B cell (primary cell): Measurements from ENCODE around the gene NTNG1. TPM values are rescaled to one million over a fixed set of nuclear protein-coding genes. Genes with fewer than 3 reads are reported as not detected.

Experiments used
- ATAC-seq: fragments of 200-7000 bp; cut with Tn5 transposase; one replicate; pipeline ENCODE4 v1.10.0; 2021; ENCODE audit warnings: low read depth, mild to moderate bottlenecking, moderate number of reproducible peaks, moderate library complexity
- CTCF ChIA-PET: fragments of 350-600 bp; sonication (Branson Sonifier 250); formaldehyde crosslinking; loops from one replicate; lab custom pipeline; 2021; ENCODE audit warnings: antibody characterized with exemption, inconsistent platforms; lab: Charles Lee
- POLR2A ChIA-PET: fragments of 350-600 bp; sonication (Branson Sonifier 250); formaldehyde crosslinking; loops from one replicate; lab custom pipeline; 2021; ENCODE audit warnings: antibody characterized with exemption; lab: Charles Lee
- DNase-seq: peaks from one replicate; pipeline ENCODE4 v3.0.0; 2013
- H2AFZ ChIP-seq: 2 replicates; pipeline ENCODE4 v1.6.1; 2012; ENCODE audit warnings: mild to moderate bottlenecking, low read depth, low read length; ENCODE audit not compliant: insufficient read depth, poor library complexity, severe bottlenecking
- H3K27ac ChIP-seq, 2 donors: 1 replicate in 1 of 2; 2 replicates in 1 of 2; pipeline ENCODE4 v1.5.1; 2012 to 2013; ENCODE audit warnings: low read length in 2 of 2, mild to moderate bottlenecking in 2 of 2, moderate library complexity in 1 of 2
- H3K27me3 ChIP-seq, 4 experiments: fragments of 200-600 bp in 1 of 4; sonication (generic) in 1 of 4; replicated peaks in 1 of 4; 1 replicate in 2 of 4; 2 replicates in 2 of 4; pipeline versions ENCODE4 v1.6.1 to v1.7.0; 2013 to 2016; ENCODE audit warnings: low read length in 3 of 4, mild to moderate bottlenecking in 2 of 4, mixed read lengths in 1 of 4, moderate library complexity in 1 of 4; ENCODE audit not compliant: insufficient read depth in 4 of 4, control insufficient read depth in 3 of 4; ENCODE audit errors: control extremely low read depth in 1 of 4
- H3K36me3 ChIP-seq, 2 experiments: replicated peaks in 1 of 2; 1 replicate in 1 of 2; 2 replicates in 1 of 2; pipeline versions ENCODE4 v1.6.1 to v1.7.1; 2013; ENCODE audit warnings: low read length in 1 of 2; ENCODE audit not compliant: insufficient read depth in 2 of 2, control insufficient read depth in 1 of 2; ENCODE audit errors: control extremely low read depth in 1 of 2, extremely low read depth in 1 of 2
- H3K4me1 ChIP-seq, 2 donors: fragments of 200-600 bp in 1 of 2; sonication (generic) in 1 of 2; 1 replicate in 1 of 2; 2 replicates in 1 of 2; pipeline versions ENCODE4 v1.5.1 to v1.6.1; 2013 to 2017; ENCODE audit warnings: low read length in 2 of 2; ENCODE audit not compliant: control insufficient read depth in 2 of 2, insufficient read depth in 2 of 2
- H3K4me2 ChIP-seq: replicated peaks from 2 replicates; pipeline ENCODE3; 2012; ENCODE audit warnings: mild to moderate bottlenecking, low read depth, low read length; ENCODE audit not compliant: poor library complexity, severe bottlenecking
- H3K4me3 ChIP-seq, 5 experiments: fragments of 200-600 bp in 1 of 5; sonication (generic) in 1 of 5; 1 replicate in 3 of 5; 2 replicates in 2 of 5; pipeline versions ENCODE4 v1.5.1 to v1.7.0; 2011 to 2016; ENCODE audit warnings: low read length in 4 of 5, mild to moderate bottlenecking in 4 of 5, low read depth in 2 of 5, control low read depth in 1 of 5, moderate library complexity in 1 of 5; ENCODE audit not compliant: insufficient read depth in 1 of 5; ENCODE audit errors: control extremely low read depth in 1 of 5, extremely low read depth in 1 of 5
- H3K79me2 ChIP-seq: fragments of 200-600 bp; sonication (generic); one replicate; pipeline ENCODE4 v1.6.0; 2016; ENCODE audit warnings: low read length; ENCODE audit not compliant: control insufficient read depth, insufficient read depth
- H3K9ac ChIP-seq: fragments of 200-600 bp; sonication (generic); 2 replicates; pipeline ENCODE4 v1.6.1; 2017; ENCODE audit warnings: mild to moderate bottlenecking, low read length, moderate library complexity
- H3K9me3 ChIP-seq, 3 donors: one replicate each; pipeline versions ENCODE4 v1.6.1 to v1.7.1; 2013; ENCODE audit warnings: low read length in 2 of 3; ENCODE audit not compliant: control insufficient read depth in 2 of 3, insufficient read depth in 1 of 3; ENCODE audit errors: control extremely low read depth in 1 of 3
- H4K20me1 ChIP-seq: 2 replicates; pipeline ENCODE4 v1.6.0; 2012; ENCODE audit warnings: mild to moderate bottlenecking, low read length; ENCODE audit not compliant: insufficient read depth, control insufficient read depth, poor library complexity, severe bottlenecking
- H3K27ac Mint-ChIP-seq: one replicate; pipeline ENCODE4 v1.8.0; 2021; ENCODE audit warnings: mixed read lengths
- H3K27me3 Mint-ChIP-seq: one replicate; pipeline ENCODE4 v1.8.0; 2021; ENCODE audit warnings: mixed read lengths
- H3K4me1 Mint-ChIP-seq: one replicate; pipeline ENCODE4 v1.8.0; 2021; ENCODE audit warnings: mixed read lengths
- H3K4me3 Mint-ChIP-seq: one replicate; pipeline ENCODE4 v1.8.0; 2021; ENCODE audit warnings: mixed read lengths
- H3K9me3 Mint-ChIP-seq: one replicate; pipeline ENCODE4 v1.8.0; 2022; ENCODE audit warnings: mixed read lengths; ENCODE audit not compliant: insufficient read depth
- EZH2 ChIP-seq: IDR thresholded peaks from 2 replicates; pipeline ENCODE4 v1.6.1; 2012; ENCODE audit warnings: borderline replicate concordance, low read depth, mild to moderate bottlenecking, moderate library complexity, low read length; ENCODE audit not compliant: insufficient read depth, poor library complexity, severe bottlenecking
- WGBS: methylation state at CpG from one replicate; pipeline ENCODE4 v1.1.5; 2013; ENCODE audit warnings: missing lambda C conversion rate; ENCODE audit not compliant: insufficient coverage; 5-methylcytosine and 5-hydroxymethylcytosine counted together
- intact Hi-C: fragments of 100-400 bp; cut with micrococcal nuclease; formaldehyde crosslinking; loops from one replicate; pipeline ENCODE4 v1.10.0; 2022
- polyA plus RNA-seq: library from polyadenylated mRNA; depleted of rRNA; stranded (reverse); fragments of >200 nt; gene quantifications from 2 replicates; pipeline ENCODE4 v1.2.3, GENCODE V29; 2012
- total RNA-seq, 2 donors: library from RNA; stranded (reverse); fragments of 120-200 nt in 1 of 2; gene quantifications; 1 replicate in 1 of 2; 2 replicates in 1 of 2; pipeline versions ENCODE4 v1.2.3 to v1.2.4, GENCODE V29; 2013 to 2022
- TF ChIP-seq, protein P1 (sequence below): fragments of 200-600 bp; IDR thresholded peaks from one replicate; pipeline ENCODE4 v1.8.0; 2022; ENCODE audit warnings: antibody characterized with exemption, mild to moderate bottlenecking

The NTNG1 gene
- total and polyA plus RNA-seq, 2 donors (not counting 1 experiment from before 2014, with no cell fraction given), result 2.8 to 3.7 TPM

DNA sequence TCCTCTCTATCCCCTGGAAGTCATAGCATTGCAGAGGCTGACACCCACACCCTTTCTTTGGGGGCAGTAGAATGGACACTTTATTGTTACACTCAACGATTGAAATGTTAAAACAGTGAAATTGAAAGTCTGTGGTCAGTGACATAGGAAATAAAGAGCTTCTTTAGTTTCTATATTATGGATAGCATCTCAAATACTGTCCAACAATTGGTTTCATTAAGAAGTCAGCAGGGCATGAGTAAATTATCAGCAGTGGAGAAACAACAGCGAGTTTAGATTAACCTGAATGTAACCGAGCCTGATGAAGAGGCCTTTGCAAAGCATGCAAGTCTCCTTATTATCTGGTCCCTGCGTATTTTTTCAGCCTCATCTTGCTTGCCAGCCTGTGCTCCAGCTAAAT, 350.7 kb downstream of the NTNG1 start:
- Histone ChIP-seq H4K20me1 (no peaks in the 10 kb centered on the region), H3K9ac (no peak overlapping the region), H3K9me3 (no peaks in the 10 kb centered on the region), H3K4me3 (no peak overlapping the region), H3K27me3 (no peaks in the 10 kb centered on the region), H3K36me3 (no peaks in the 10 kb centered on the region), H3K4me1 (no peaks in the 10 kb centered on the region), H2AFZ (no peak overlapping the region), H3K27ac (no peak overlapping the region), H3K4me2 (no peak overlapping the region), H3K79me2 (no peaks in the 10 kb centered on the region)
- no peak overlapping the region for H3K4me3 Mint-ChIP-seq
- H3K4me1 Mint-ChIP-seq, result peaks cover 7% of the 10 kb centered on the region
- H3K27ac Mint-ChIP-seq, result no peak overlapping the region
- ATAC-seq (no peak), DNase-seq (no peak)
- POLR2A ChIA-PET, result no interaction called here
- CTCF ChIA-PET, result no interaction called here
- TF ChIP-seq, protein P1, sequence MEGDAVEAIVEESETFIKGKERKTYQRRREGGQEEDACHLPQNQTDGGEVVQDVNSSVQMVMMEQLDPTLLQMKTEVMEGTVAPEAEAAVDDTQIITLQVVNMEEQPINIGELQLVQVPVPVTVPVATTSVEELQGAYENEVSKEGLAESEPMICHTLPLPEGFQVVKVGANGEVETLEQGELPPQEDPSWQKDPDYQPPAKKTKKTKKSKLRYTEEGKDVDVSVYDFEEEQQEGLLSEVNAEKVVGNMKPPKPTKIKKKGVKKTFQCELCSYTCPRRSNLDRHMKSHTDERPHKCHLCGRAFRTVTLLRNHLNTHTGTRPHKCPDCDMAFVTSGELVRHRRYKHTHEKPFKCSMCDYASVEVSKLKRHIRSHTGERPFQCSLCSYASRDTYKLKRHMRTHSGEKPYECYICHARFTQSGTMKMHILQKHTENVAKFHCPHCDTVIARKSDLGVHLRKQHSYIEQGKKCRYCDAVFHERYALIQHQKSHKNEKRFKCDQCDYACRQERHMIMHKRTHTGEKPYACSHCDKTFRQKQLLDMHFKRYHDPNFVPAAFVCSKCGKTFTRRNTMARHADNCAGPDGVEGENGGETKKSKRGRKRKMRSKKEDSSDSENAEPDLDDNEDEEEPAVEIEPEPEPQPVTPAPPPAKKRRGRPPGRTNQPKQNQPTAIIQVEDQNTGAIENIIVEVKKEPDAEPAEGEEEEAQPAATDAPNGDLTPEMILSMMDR, result no peak
- TF ChIP-seq EZH2, result no peak
- no peaks in the 10 kb centered on the region for H3K27me3 Mint-ChIP-seq
- 91% methylated on average over 3 of the region's 4 CpGs for WGBS
- intact Hi-C loops, result no loop called here
- H3K9me3 Mint-ChIP-seq, result no peaks in the 10 kb centered on the region

DNA sequence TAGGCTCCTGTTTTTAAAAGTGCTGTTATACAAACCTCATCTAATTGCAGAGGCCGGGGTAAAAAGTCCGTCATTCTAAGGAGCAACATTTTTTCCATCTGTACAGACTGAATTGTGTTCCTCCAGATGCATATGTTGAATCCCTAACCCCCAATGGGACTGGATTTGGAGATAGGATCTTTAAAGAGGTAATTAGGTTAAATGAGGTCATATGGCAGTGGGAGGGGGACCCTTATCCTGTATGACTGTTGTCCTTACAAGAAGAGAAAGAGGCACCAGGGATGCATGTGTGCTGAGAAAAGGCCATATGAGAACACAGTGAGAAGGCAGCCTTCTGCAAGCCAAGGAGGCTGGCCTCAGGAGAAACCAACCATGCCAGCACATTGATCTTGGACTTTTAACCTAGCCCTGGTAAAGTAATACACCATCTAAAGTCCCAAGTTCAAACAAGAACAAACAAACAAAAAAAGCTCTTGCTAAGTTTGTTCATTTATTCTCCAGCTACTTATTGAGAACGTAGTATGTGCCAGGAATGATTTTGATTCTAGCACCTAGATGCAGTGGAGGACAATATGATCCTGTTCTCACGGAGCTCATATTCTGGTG, 352.4 kb downstream of the NTNG1 start:
- TF ChIP-seq, protein P1, result no peak
- no peak for TF ChIP-seq EZH2
- H3K4me1 Mint-ChIP-seq, result peaks cover 7% of the 10 kb centered on the region
- no peaks in the 10 kb centered on the region for H3K27me3 ChIP-seq
- H4K20me1 ChIP-seq, result no peaks in the 10 kb centered on the region
- H3K9me3 Mint-ChIP-seq, result no peaks in the 10 kb centered on the region
- H3K27ac ChIP-seq, result no peak overlapping the region
- 99% methylated on average over 4 of the region's 4 CpGs for WGBS
- ATAC-seq (no peak), DNase-seq (no peak)
- no peaks in the 10 kb centered on the region for H3K27me3 Mint-ChIP-seq
- ChIA-PET CTCF (no interaction called here), POLR2A (no interaction called here)
- no peak overlapping the region for H2AFZ ChIP-seq
- no peak overlapping the region for H3K27ac Mint-ChIP-seq
- no peak overlapping the region for H3K4me3 Mint-ChIP-seq
- H3K36me3 ChIP-seq, result no peaks in the 10 kb centered on the region
- H3K4me3 ChIP-seq, result no peak overlapping the region
- intact Hi-C loops, result no loop called here
- no peak overlapping the region for H3K9ac ChIP-seq
- H3K4me2 ChIP-seq, result no peak overlapping the region
- no peaks in the 10 kb centered on the region for H3K9me3 ChIP-seq
- H3K79me2 ChIP-seq, result no peaks in the 10 kb centered on the region
- H3K4me1 ChIP-seq, result no peaks in the 10 kb centered on the region
